Measurements from ENCODE around the gene ZNF30. TPM values are rescaled to one million over a fixed set of nuclear protein-coding genes. Genes with fewer than 3 reads are reported as not detected.

The ZNF30 gene
- total RNA-seq, 1 experiment from 2014 or later: 5.2 TPM

- H3K4me1 ChIP-seq (ENCODE audit: insufficient read depth, low read length, poor library complexity, severe bottlenecking): peaks cover 6% of the 10 kb centered on the region
- H3K36me3 ChIP-seq (ENCODE audit: insufficient read depth, low read length, poor library complexity, severe bottlenecking): peaks cover 62% of the 10 kb centered on the region
- no peaks in the 10 kb centered on the region for H3K27me3 ChIP-seq (replicated peaks; ENCODE audit: insufficient read depth, low read depth, low read length, poor library complexity)
- DNase-seq (ENCODE audit: low spot score): no peak
- ChIA-PET CTCF (no interaction called here), POLR2A (ENCODE audit: low non-redundant PET) (no interaction called here)
- BruUV-seq (replicated peaks): no TSS peak
- peaks cover 67% of the 10 kb centered on the region for H3K9me3 ChIP-seq (ENCODE audit: low read depth, low read length, poor library complexity, severe bottlenecking)
- intact Hi-C loops (cut with micrococcal nuclease; ENCODE audit: unreplicated experiment): no loop called here
- no peak overlapping the region for H3K4me3 ChIP-seq (ENCODE audit: low read depth, low read length, poor library complexity, severe bottlenecking)
- H3K27ac ChIP-seq (ENCODE audit: low read depth, low read length, poor library complexity, severe bottlenecking): no peak overlapping the region
- no peak for TF ChIP-seq CTCF (conservative IDR thresholded peaks at IDR 0.05; ENCODE audit: low read depth, low read length)
- no peak for TF ChIP-seq EZH2 (IDR thresholded peaks at IDR 0.05; ENCODE audit: borderline replicate concordance, low read depth, low read length, poor library complexity, severe bottlenecking)
These were observed 33.6 kb downstream of the ZNF30 start for GRCh38 chr19:34960103-34960805.

- ChIA-PET CTCF (no interaction called here), POLR2A (ENCODE audit: low non-redundant PET) (no interaction called here)
- Histone ChIP-seq H3K4me1 (ENCODE audit: insufficient read depth, low read length, poor library complexity, severe bottlenecking) (peaks cover 6% of the 10 kb centered on the region), H3K9me3 (ENCODE audit: low read depth, low read length, poor library complexity, severe bottlenecking) (peaks cover 60% of the 10 kb centered on the region), H3K27ac (ENCODE audit: low read depth, low read length, poor library complexity, severe bottlenecking) (peak overlapping the region; percentile 80), H3K27me3 (replicated peaks; ENCODE audit: insufficient read depth, low read depth, low read length, poor library complexity) (no peaks in the 10 kb centered on the region), H3K36me3 (ENCODE audit: insufficient read depth, low read length, poor library complexity, severe bottlenecking) (peaks cover 54% of the 10 kb centered on the region), H3K4me3 (ENCODE audit: low read depth, low read length, poor library complexity, severe bottlenecking) (no peak overlapping the region)
- BruUV-seq (replicated peaks): no TSS peak
- DNase-seq (ENCODE audit: low spot score): no peak
- intact Hi-C loops (cut with micrococcal nuclease; ENCODE audit: unreplicated experiment): no loop called here
- TF ChIP-seq EZH2 (IDR thresholded peaks at IDR 0.05; ENCODE audit: borderline replicate concordance, low read depth, low read length, poor library complexity, severe bottlenecking) (no peak), CTCF (conservative IDR thresholded peaks at IDR 0.05; ENCODE audit: low read depth, low read length) (no peak)
These were observed 34.4 kb downstream of the ZNF30 start for GRCh38 chr19:34960940-34961679.

- BruUV-seq (replicated peaks): TSS peak; percentile 18
- Histone ChIP-seq H3K27me3 (replicated peaks; ENCODE audit: insufficient read depth, low read depth, low read length, poor library complexity) (no peaks in the 10 kb centered on the region), H3K9me3 (ENCODE audit: low read depth, low read length, poor library complexity, severe bottlenecking) (peaks cover 51% of the 10 kb centered on the region), H3K4me1 (ENCODE audit: insufficient read depth, low read length, poor library complexity, severe bottlenecking) (peaks cover 6% of the 10 kb centered on the region), H3K27ac (ENCODE audit: low read depth, low read length, poor library complexity, severe bottlenecking) (peak overlapping the region; percentile 80), H3K4me3 (ENCODE audit: low read depth, low read length, poor library complexity, severe bottlenecking) (peak overlapping the region; percentile 91), H3K36me3 (ENCODE audit: insufficient read depth, low read length, poor library complexity, severe bottlenecking) (peaks cover 45% of the 10 kb centered on the region)
- CTCF ChIA-PET: no interaction called here
- DNase-seq (ENCODE audit: low spot score): peak; percentile 95
- POLR2A ChIA-PET (ENCODE audit: low non-redundant PET): no interaction called here
- TF ChIP-seq EZH2 (IDR thresholded peaks at IDR 0.05; ENCODE audit: borderline replicate concordance, low read depth, low read length, poor library complexity, severe bottlenecking): no peak
- TF ChIP-seq CTCF (conservative IDR thresholded peaks at IDR 0.05; ENCODE audit: low read depth, low read length): no peak
- intact Hi-C loops (cut with micrococcal nuclease; ENCODE audit: unreplicated experiment): no loop called here
These were observed 35.3 kb downstream of the ZNF30 start for GRCh38 chr19:34961775-34962686.
